ENCODE data around the gene SIGLEC9. TPM values are rescaled to one million over a fixed set of nuclear protein-coding genes. Genes with fewer than 3 reads are reported as not detected.

The SIGLEC9 gene
- total RNA-seq, 1 donor from 2014 or later: 0.85 TPM

GRCh38 chr19:51079481-51080110 lies 45.1 kb upstream of the SIGLEC9 start:
- TF ChIP-seq, protein P1, sequence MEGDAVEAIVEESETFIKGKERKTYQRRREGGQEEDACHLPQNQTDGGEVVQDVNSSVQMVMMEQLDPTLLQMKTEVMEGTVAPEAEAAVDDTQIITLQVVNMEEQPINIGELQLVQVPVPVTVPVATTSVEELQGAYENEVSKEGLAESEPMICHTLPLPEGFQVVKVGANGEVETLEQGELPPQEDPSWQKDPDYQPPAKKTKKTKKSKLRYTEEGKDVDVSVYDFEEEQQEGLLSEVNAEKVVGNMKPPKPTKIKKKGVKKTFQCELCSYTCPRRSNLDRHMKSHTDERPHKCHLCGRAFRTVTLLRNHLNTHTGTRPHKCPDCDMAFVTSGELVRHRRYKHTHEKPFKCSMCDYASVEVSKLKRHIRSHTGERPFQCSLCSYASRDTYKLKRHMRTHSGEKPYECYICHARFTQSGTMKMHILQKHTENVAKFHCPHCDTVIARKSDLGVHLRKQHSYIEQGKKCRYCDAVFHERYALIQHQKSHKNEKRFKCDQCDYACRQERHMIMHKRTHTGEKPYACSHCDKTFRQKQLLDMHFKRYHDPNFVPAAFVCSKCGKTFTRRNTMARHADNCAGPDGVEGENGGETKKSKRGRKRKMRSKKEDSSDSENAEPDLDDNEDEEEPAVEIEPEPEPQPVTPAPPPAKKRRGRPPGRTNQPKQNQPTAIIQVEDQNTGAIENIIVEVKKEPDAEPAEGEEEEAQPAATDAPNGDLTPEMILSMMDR (IDR thresholded peaks at IDR 0.05): no peak
- H3K27me3 ChIP-seq: no peaks in the 10 kb centered on the region
- H3K9me3 ChIP-seq: no peaks in the 10 kb centered on the region
- no peaks in the 10 kb centered on the region for H3K4me1 ChIP-seq
- no peak for DNase-seq (ENCODE audit: low spot score in 2 of 2)
- intact Hi-C loops (cut with DNase I): no loop called here
- H3K36me3 ChIP-seq: no peaks in the 10 kb centered on the region
- no peak overlapping the region for H3K4me3 ChIP-seq
- H3K27ac ChIP-seq: no peak overlapping the region

DNA sequence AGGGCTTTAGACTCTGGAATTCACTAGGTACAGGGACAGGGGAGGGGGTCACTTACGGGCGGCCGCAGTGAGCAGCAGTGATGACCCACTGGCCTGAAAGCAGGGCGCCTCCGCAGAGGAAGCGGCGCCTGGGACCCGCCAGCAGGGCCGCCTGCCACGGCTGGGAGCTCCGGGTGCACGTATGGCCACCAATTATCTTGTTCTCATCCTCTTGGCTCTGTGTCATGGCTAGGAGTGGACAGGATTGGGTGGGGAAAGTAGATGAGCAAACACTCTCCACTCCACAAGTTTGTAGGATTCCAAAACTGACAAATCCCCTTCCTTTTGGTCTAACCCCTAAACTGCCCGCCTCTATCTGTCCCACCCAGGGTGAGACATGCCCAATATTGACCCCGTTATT lies 43.2 kb upstream of the SIGLEC9 start:
- H3K4me1 ChIP-seq: no peaks in the 10 kb centered on the region

DNA sequence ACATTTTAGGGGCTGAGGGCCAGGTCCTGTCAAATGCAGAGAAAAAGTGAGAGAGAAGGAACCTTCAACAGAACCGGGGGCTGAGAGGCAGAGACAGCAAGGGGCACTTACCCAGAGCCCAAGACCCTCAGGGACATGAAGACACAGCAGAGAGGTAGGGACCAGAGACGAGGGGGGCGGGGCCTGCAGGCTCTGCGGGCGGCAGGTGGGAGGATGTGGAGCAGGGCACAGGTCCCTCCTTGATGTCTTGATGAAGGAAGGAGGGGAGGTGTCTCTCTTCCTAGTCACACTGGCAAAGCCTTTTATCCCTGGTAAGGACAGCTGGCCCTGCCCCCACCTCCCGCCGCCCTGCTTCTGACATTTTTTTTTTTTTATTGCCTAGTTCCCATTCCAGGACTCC lies 42.1 kb upstream of the SIGLEC9 start, which contains the start of gene KLK14:
Gene KLK14 (minus strand): TSS at position 277 of the 400 bp plus-strand sequence. CDS start 273 bp downstream, at position 4.
- H3K9me3 ChIP-seq: no peaks in the 10 kb centered on the region
- no peaks in the 10 kb centered on the region for H3K4me1 ChIP-seq
- TF ChIP-seq, protein P1 (IDR thresholded peaks at IDR 0.05): no peak
- DNase-seq (ENCODE audit: low spot score in 2 of 2): no peak
- H3K36me3 ChIP-seq: no peaks in the 10 kb centered on the region
- no peak within 1 kb of the TSS for H3K27ac ChIP-seq
- H3K27me3 ChIP-seq: no peaks in the 10 kb centered on the region
- no peak within 1 kb of the TSS for H3K4me3 ChIP-seq
- intact Hi-C loops (cut with DNase I): no loop called here

More for the DNA sequence above, 43.2 kb upstream of the SIGLEC9 start:
- Histone ChIP-seq H3K9me3 (no peaks in the 10 kb centered on the region), H3K27me3 (no peaks in the 10 kb centered on the region), H3K36me3 (no peaks in the 10 kb centered on the region), H3K4me3 (no peak overlapping the region), H3K27ac (no peak overlapping the region)
- no peak for DNase-seq (ENCODE audit: low spot score in 2 of 2)
- intact Hi-C loops (cut with DNase I): no loop called here
- TF ChIP-seq, protein P1 (IDR thresholded peaks at IDR 0.05): no peak

GRCh38 chr19:51083181-51083580 lies 41.5 kb upstream of the SIGLEC9 start:
- TF ChIP-seq, protein P1 (IDR thresholded peaks at IDR 0.05): no peak
- Histone ChIP-seq H3K4me3 (no peak overlapping the region), H3K36me3 (no peaks in the 10 kb centered on the region), H3K27ac (no peak overlapping the region), H3K4me1 (no peaks in the 10 kb centered on the region), H3K9me3 (no peaks in the 10 kb centered on the region), H3K27me3 (no peaks in the 10 kb centered on the region)
- intact Hi-C loops (cut with DNase I): no loop called here
- DNase-seq (ENCODE audit: low spot score in 2 of 2): no peak

GRCh38 chr19:51083783-51084182 lies 40.9 kb upstream of the SIGLEC9 start:
- no peaks in the 10 kb centered on the region for H3K27me3 ChIP-seq
- H3K9me3 ChIP-seq: no peaks in the 10 kb centered on the region
- H3K4me1 ChIP-seq: no peaks in the 10 kb centered on the region
- TF ChIP-seq, protein P1 (IDR thresholded peaks at IDR 0.05): no peak
- no peak overlapping the region for H3K4me3 ChIP-seq
- DNase-seq (ENCODE audit: low spot score in 2 of 2): no peak
- no peak overlapping the region for H3K27ac ChIP-seq
- intact Hi-C loops (cut with DNase I): no loop called here
- H3K36me3 ChIP-seq: no peaks in the 10 kb centered on the region

Data from ascending aorta (tissue), 2 donors.